Activated naive CD4-positive, alpha-beta T cell treated with anti-CD3 and anti-CD28 coated beads for 36 hours (primary cell): ENCODE results near the gene PAPSS2. TPM values are rescaled to one million over a fixed set of nuclear protein-coding genes. Genes with fewer than 3 reads are reported as not detected.

ENCODE experiments used
- CTCF ChIA-PET: fragments of 350-600 bp; sonication (Branson Sonifier 250); formaldehyde crosslinking; loops from one replicate; lab custom pipeline; 2021; ENCODE audit warnings: antibody characterized with exemption; lab: Charles Lee
- DNase-seq: peaks from one replicate; pipeline ENCODE4 v3.0.0-alpha.2; 2020
- H3K27ac Mint-ChIP-seq: one replicate; pipeline ENCODE4 v1.8.0; 2021; ENCODE audit warnings: mild to moderate bottlenecking, mixed read lengths
- H3K27me3 Mint-ChIP-seq: one replicate; pipeline ENCODE4 v1.8.0; 2021; ENCODE audit warnings: low read depth, mixed read lengths
- H3K36me3 Mint-ChIP-seq: one replicate; pipeline ENCODE4 v1.8.0; 2021; ENCODE audit warnings: low read depth, mixed read lengths
- H3K4me1 Mint-ChIP-seq: one replicate; pipeline ENCODE4 v1.8.0; 2021; ENCODE audit warnings: low read depth, mixed read lengths
- H3K4me3 Mint-ChIP-seq: one replicate; pipeline ENCODE4 v1.8.0; 2021; ENCODE audit warnings: mild to moderate bottlenecking, moderate library complexity, mixed read lengths
- H3K9me3 Mint-ChIP-seq: one replicate; pipeline ENCODE4 v1.8.0; 2021; ENCODE audit warnings: mixed read lengths
- intact Hi-C: fragments of 100-400 bp; cut with micrococcal nuclease; formaldehyde crosslinking; loops from one replicate; pipeline ENCODE4 v1.15.1; 2023
- total RNA-seq, 2 experiments: library from RNA; stranded (reverse); gene quantifications; one replicate each; pipeline ENCODE4 v1.2.3, GENCODE V29; 2021

PAPSS2 gene
- total RNA-seq, 2 experiments from 2014 or later, result 0.38 TPM; not detected in 1

GRCh38 chr10:87661861-87662785, 2.4 kb downstream of the PAPSS2 start:
- DNase-seq, result no peak
- Mint-ChIP-seq H3K4me3 (no peak overlapping the region), H3K36me3 (no peaks in the 10 kb centered on the region), H3K27me3 (peaks cover 43% of the 10 kb centered on the region), H3K4me1 (peaks cover 5% of the 10 kb centered on the region), H3K27ac (no peak overlapping the region), H3K9me3 (no peaks in the 10 kb centered on the region)
- intact Hi-C loops, result no loop called here
- CTCF ChIA-PET, result interaction anchor here (0.7 kb wide), 1 partner anchor 106 kb away, joined by 3 read pairs; no protein-coding TSS in a partner anchor

- intact Hi-C loops, result no loop called here
- no peaks in the 10 kb centered on the region for H3K9me3 Mint-ChIP-seq
- no peak for DNase-seq
- no peaks in the 10 kb centered on the region for H3K36me3 Mint-ChIP-seq
- H3K4me1 Mint-ChIP-seq, result peaks cover 5% of the 10 kb centered on the region
- no peak overlapping the region for H3K4me3 Mint-ChIP-seq
- H3K27me3 Mint-ChIP-seq, result peaks cover 37% of the 10 kb centered on the region
- CTCF ChIA-PET, result no interaction called here
- H3K27ac Mint-ChIP-seq, result no peak overlapping the region
Measured at GRCh38 chr10:87664276-87664701, 4.6 kb downstream of the PAPSS2 start.

DNA sequence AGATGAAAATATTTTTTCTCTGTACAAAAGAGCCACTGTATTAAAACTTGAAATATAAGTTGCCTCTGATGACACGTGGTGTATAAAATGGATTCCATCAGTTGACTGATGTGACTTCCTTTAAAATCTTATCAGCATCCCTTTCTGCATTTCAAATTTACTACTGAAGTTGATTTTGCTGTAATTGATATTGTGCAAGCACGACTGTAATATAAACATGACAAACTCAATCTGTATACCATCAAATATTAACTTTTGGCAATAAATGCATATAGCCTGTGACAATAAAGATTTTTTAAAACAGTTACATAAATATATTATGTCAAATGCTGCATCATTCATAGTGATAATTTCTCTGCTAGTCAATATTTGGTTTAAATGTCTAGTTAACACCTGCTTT, 7.8 kb downstream of the PAPSS2 start:
- Mint-ChIP-seq H3K4me1 (peaks cover 8% of the 10 kb centered on the region), H3K4me3 (no peak overlapping the region), H3K27me3 (peaks cover 19% of the 10 kb centered on the region), H3K9me3 (no peaks in the 10 kb centered on the region), H3K36me3 (no peaks in the 10 kb centered on the region), H3K27ac (no peak overlapping the region)
- intact Hi-C loops, result no loop called here
- no peak for DNase-seq
- CTCF ChIA-PET, result no interaction called here

GRCh38 chr10:87668324-87669074, 8.8 kb downstream of the PAPSS2 start:
- H3K9me3 Mint-ChIP-seq, result no peaks in the 10 kb centered on the region
- no peak overlapping the region for H3K4me3 Mint-ChIP-seq
- no peak for DNase-seq
- peaks cover 17% of the 10 kb centered on the region for H3K27me3 Mint-ChIP-seq
- CTCF ChIA-PET, result interaction anchor here (1.2 kb wide), 1 partner anchor 10 kb away, joined by 3 read pairs; no protein-coding TSS in a partner anchor
- no peak overlapping the region for H3K27ac Mint-ChIP-seq
- peaks cover 8% of the 10 kb centered on the region for H3K4me1 Mint-ChIP-seq
- H3K36me3 Mint-ChIP-seq, result no peaks in the 10 kb centered on the region
- intact Hi-C loops, result no loop called here

DNA sequence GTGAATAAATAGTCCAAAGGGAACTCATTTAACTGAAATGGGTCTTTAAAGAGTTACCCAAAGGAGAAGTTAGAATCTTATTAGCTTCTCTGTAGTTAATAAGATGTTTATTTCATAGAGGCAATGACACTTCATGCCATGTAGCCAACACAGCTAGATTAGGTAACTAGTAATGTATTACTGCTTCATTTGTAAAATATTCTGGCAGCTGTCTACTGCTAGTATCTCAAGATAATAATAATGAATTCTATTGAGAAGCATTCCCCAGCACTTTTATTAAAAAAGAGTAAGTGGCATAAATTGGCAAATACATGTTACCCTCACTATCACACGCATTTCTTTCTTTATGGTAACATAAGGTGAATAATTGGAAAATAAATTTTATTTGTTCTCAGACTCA, 10.1 kb downstream of the PAPSS2 start:
- H3K36me3 Mint-ChIP-seq, result no peaks in the 10 kb centered on the region
- CTCF ChIA-PET, result no interaction called here

GRCh38 chr10:87670586-87670985, 10.9 kb downstream of the PAPSS2 start:
- intact Hi-C loops, result loop anchor here (1.0 to 2.0 kb wide), 3 partner anchors 26 to 134 kb away; no protein-coding TSS in a partner anchor
- no peaks in the 10 kb centered on the region for H3K9me3 Mint-ChIP-seq
- peaks cover 8% of the 10 kb centered on the region for H3K4me1 Mint-ChIP-seq
- H3K27ac Mint-ChIP-seq, result no peak overlapping the region
- H3K27me3 Mint-ChIP-seq, result peaks cover 8% of the 10 kb centered on the region
- no peaks in the 10 kb centered on the region for H3K36me3 Mint-ChIP-seq
- DNase-seq, result no peak
- no peak overlapping the region for H3K4me3 Mint-ChIP-seq
- CTCF ChIA-PET, result interaction anchor here (0.6 to 0.7 kb wide), 2 partner anchors 133 to 1485 kb away, joined by 3 to 4 read pairs; no protein-coding TSS in a partner anchor

More for the DNA sequence above, 10.1 kb downstream of the PAPSS2 start:
- intact Hi-C loops, result loop anchor here (1.0 to 2.0 kb wide), 3 partner anchors 25 to 133 kb away; no protein-coding TSS in a partner anchor
- peaks cover 8% of the 10 kb centered on the region for H3K4me1 Mint-ChIP-seq
- H3K27me3 Mint-ChIP-seq, result peaks cover 10% of the 10 kb centered on the region
- no peak for DNase-seq
- H3K27ac Mint-ChIP-seq, result no peak overlapping the region
- no peaks in the 10 kb centered on the region for H3K9me3 Mint-ChIP-seq
- no peak overlapping the region for H3K4me3 Mint-ChIP-seq

- intact Hi-C loops, result loop anchor here (2.0 kb wide), 2 partner anchors 92 to 134 kb away; no protein-coding TSS in a partner anchor
- Mint-ChIP-seq H3K4me3 (no peak overlapping the region), H3K4me1 (peaks cover 8% of the 10 kb centered on the region), H3K36me3 (no peaks in the 10 kb centered on the region), H3K9me3 (no peaks in the 10 kb centered on the region), H3K27me3 (peaks cover 10% of the 10 kb centered on the region), H3K27ac (no peak overlapping the region)
- no peak for DNase-seq
- CTCF ChIA-PET, result interaction anchor here (0.6 to 0.7 kb wide), 2 partner anchors 134 to 1484 kb away, joined by 3 to 4 read pairs; no protein-coding TSS in a partner anchor
Measured at GRCh38 chr10:87671139-87671815, 11.6 kb downstream of the PAPSS2 start.

GRCh38 chr10:87672551-87672950, 12.9 kb downstream of the PAPSS2 start:
- H3K4me3 Mint-ChIP-seq, result no peak overlapping the region
- no peak overlapping the region for H3K27ac Mint-ChIP-seq
- H3K27me3 Mint-ChIP-seq, result peaks cover 9% of the 10 kb centered on the region
- H3K9me3 Mint-ChIP-seq, result no peaks in the 10 kb centered on the region
- DNase-seq, result no peak
- intact Hi-C loops, result no loop called here
- H3K4me1 Mint-ChIP-seq, result peaks cover 8% of the 10 kb centered on the region
- CTCF ChIA-PET, result interaction anchor here (0.6 kb wide), 1 partner anchor 237 kb away, joined by 3 read pairs; no protein-coding TSS in a partner anchor
- no peaks in the 10 kb centered on the region for H3K36me3 Mint-ChIP-seq

DNA sequence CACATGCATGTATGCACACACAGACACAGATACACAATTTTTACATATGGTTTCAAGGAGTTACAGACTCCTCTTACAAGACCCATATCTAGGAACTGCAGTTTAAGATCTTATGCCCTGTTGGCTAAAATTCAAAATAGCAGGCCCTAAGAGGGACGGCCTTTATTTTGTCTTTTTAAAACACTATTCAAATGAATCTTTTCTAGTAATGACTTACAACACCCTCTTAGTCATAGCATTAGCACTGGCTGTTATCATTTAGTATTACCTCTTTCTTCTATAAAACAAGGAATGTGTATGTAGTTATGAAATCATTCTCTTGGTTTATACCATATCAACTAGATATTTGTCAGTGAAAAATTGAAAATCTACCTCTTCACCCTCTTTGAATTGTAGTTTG, 15.3 kb downstream of the PAPSS2 start:
- intact Hi-C loops, result no loop called here
- H3K27ac Mint-ChIP-seq, result no peak overlapping the region
- H3K36me3 Mint-ChIP-seq, result no peaks in the 10 kb centered on the region
- H3K27me3 Mint-ChIP-seq, result peaks cover 5% of the 10 kb centered on the region
- peaks cover 8% of the 10 kb centered on the region for H3K4me1 Mint-ChIP-seq
- no peaks in the 10 kb centered on the region for H3K9me3 Mint-ChIP-seq
- no peak for DNase-seq
- no peak overlapping the region for H3K4me3 Mint-ChIP-seq
- CTCF ChIA-PET, result no interaction called here

DNA sequence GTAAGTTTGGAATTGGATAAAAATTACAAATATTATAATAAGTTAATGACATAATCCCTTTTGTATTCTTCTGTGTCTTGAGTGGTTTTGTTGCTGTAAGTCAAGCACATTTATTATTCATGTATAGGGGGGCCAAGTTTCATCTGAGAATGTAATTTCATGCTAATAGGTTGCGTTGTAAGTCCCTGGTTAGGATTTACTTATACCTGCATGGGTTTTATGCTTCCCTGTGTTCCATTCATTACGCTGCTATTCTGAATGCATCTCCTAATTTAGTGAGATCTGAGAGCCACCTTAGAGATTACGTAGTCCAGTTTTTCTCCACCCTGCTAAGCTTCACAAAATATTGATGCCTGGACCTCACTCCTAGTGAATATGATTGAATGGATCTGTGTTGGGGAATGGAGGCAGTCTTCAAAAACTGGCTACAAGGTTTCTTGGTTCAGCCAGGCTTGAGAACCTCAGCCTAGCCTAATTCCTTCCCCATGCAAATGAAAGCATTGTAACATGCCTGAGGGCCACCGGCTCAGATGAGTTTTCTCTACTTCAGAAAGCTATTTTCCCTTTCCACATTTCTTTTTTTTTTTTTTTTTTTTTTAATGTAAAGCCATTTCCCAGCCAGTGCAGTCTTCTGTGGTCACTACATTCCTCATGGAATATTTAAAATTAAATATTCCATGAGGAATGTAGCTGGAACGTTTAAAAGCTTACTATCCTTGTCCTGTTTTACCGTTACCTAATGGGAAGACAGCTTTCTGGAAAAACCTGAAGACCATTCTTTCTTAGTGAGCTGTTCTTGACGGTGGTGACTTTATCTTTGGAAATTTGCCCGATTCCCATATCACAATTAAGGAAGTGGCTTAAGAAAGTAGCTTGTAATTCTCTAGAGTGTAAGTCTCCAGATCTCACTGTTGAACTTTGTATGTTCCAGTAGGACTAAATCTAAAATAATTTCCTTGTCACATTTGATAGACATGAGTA, 16.0 kb downstream of the PAPSS2 start:
- H3K27me3 Mint-ChIP-seq, result peaks cover 7% of the 10 kb centered on the region
- intact Hi-C loops, result no loop called here
- no peak overlapping the region for H3K4me3 Mint-ChIP-seq
- no peaks in the 10 kb centered on the region for H3K9me3 Mint-ChIP-seq
- no peak overlapping the region for H3K27ac Mint-ChIP-seq
- peaks cover 2% of the 10 kb centered on the region for H3K4me1 Mint-ChIP-seq
- CTCF ChIA-PET, result no interaction called here
- no peaks in the 10 kb centered on the region for H3K36me3 Mint-ChIP-seq
- no peak for DNase-seq

DNA sequence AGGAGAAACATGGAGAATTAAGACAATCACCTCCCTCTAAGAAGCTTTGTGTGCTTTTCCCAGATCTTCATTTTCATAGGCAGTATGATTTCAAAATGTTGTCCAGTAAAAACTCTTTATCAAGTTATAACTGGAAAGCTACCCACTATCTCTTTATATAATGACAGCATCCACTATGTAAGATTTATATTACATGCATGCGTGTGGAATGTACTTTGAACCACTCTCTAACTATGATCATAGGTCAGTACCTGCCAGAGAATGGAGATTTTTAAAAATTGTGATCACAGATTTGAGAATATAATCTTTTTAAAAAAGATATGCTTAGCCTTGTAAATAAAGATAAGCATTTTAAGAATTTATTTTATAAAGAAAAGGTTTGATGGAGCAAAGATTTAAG, 17.9 kb downstream of the PAPSS2 start:
- DNase-seq, result no peak
- H3K36me3 Mint-ChIP-seq, result no peaks in the 10 kb centered on the region
- CTCF ChIA-PET, result no interaction called here
- H3K27ac Mint-ChIP-seq, result no peak overlapping the region
- no peaks in the 10 kb centered on the region for H3K4me1 Mint-ChIP-seq
- intact Hi-C loops, result no loop called here
- no peaks in the 10 kb centered on the region for H3K9me3 Mint-ChIP-seq
- H3K27me3 Mint-ChIP-seq, result peaks cover 6% of the 10 kb centered on the region
- H3K4me3 Mint-ChIP-seq, result no peak overlapping the region
